ENCODE results near the gene PFDN1.

PFDN1 gene

GRCh38 chr5:140328036-140328764, 25.3 kb upstream of the PFDN1 start:
- DNase-seq (ENCODE audit: low read depth in 2 of 2), result no peak

- DNase-seq (ENCODE audit: low read depth in 2 of 2), result no peak
Measured at GRCh38 chr5:140327589-140327988, 24.7 kb upstream of the PFDN1 start.

GRCh38 chr5:140325486-140325885, 22.6 kb upstream of the PFDN1 start:
- DNase-seq (ENCODE audit: low read depth in 2 of 2), result no peak

GRCh38 chr5:140324617-140325241, 21.8 kb upstream of the PFDN1 start:
- no peak for DNase-seq (ENCODE audit: low read depth in 2 of 2)

DNA sequence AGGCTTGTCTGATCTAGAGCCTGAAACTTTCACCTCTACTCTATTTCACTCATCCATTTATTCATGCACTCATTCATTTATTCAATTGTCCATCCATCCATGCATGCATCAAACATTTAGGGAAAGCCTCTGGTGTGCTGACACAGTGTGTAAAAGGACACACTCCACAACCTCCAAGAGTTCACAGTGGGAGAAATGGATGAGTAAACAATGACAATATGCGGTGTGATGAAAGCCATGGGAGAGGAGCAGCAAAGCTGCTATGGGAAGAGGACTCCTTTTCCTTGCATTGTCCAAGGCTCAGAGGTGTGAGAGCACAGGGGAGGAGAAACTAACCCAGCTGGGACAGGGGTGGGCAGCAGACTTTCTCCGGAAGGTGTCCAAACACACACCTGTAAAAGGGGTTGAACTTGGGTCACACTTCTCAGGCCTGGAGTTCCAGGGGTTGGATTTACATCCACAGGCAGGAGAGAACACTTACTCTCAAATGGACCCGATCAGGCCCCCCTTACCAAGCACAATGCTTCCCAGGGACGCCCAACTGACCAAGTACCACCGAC, 21.2 kb upstream of the PFDN1 start:
- no peak for DNase-seq (ENCODE audit: low read depth in 2 of 2)

GRCh38 chr5:140322751-140323731, 20.1 kb upstream of the PFDN1 start:
- no peak for DNase-seq (ENCODE audit: low read depth in 2 of 2)

DNA sequence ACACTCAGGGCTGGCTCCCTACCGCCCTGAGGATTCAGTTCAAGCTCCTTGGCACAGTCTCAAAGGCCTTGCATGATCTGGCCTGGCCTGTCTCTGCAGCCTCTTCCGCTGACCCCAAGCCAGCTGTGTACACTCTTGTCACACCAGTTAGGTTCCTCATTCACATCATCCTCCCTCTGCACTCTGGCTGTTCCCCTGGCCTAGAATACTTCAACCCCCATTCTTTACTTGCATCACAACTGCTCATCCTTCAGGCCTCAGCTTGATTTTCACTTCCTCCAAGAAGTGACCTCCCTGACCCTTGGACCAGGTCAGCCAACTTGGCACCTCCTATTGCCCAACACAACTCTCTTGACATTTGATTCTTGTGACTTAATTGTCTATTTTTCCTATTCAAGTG, 18.9 kb upstream of the PFDN1 start:
- DNase-seq (ENCODE audit: low read depth in 2 of 2), result no peak

DNA sequence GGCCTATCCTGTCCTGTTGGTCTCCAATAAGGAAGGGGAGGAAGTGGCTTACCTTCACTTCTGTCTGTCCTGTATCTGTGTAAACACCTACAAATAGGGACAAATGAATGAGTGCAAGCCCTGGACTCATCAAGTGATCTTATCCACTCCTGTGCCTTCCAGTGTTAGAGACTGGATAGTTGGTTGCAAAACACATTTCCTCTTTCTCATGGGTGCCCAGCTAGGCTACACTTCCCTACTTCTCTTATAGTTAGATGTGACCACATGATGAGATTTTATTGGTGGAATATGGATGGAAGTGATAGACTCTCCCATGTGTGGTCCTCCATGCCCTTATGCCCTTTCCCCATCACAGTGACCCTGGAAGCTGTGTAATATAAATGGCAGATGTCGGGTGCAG, 16.9 kb upstream of the PFDN1 start:
- no peak for DNase-seq (ENCODE audit: low read depth in 2 of 2)

- DNase-seq (ENCODE audit: low read depth in 2 of 2), result no peak
Measured at GRCh38 chr5:140318792-140319191, 15.9 kb upstream of the PFDN1 start.

DNA sequence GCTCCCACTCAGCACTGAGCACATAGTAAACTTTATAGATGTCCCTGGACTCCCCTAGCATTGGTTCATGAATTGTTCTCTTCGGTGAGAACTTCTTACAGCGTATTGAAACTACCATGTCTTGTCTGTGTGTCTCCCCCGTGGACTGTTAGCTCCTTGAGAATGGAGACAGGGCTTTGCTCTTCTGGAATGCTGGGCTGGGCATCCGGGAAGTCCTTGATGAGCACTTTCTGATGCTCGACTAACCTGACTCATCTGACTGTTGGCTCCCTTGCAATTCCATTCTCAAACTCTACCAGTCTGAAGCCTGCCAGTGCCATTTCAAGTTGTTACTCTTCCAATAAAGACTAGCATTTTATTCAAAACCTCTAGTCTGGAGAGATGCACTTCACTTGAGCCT, 15.0 kb upstream of the PFDN1 start:
- no peak for DNase-seq (ENCODE audit: low read depth in 2 of 2)

GRCh38 chr5:140312791-140313189, 9.9 kb upstream of the PFDN1 start:
- no peak for DNase-seq (ENCODE audit: low read depth in 2 of 2)

DNA sequence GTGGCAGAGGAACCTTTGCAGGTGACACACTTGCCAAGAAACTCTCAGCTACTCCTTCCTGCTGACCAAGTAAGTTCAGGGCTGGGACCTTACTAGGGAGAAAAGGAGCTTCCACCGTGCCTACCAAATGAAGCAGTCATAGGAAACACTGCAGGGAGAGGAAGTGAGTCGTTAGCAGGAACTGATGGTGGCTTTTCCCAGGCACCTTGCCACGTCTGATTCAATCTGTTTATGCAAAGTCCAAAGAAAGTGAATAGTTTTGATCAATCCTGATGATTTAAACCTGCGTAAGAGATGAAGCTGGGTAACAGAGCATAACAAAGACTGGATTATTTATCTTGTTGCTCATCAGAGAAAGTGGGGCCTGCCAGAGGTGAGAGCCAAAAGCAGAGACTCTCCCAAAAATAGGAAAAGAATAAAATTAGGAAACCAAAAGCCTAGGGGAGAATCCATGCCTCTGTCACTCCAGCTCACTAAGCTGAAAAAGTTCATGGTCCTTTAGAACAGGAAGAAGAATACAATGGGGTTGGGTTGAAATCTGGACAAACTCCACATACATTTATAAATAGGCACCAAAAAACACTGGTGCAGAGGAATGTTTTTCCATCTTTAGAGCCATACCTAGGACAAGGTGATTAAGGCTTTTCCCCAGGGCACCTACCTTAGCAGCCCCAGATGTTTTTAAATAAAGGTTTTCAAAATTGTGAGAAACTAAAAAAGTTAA, 9.3 kb upstream of the PFDN1 start:
- DNase-seq (ENCODE audit: low read depth in 2 of 2), result no peak

DNA sequence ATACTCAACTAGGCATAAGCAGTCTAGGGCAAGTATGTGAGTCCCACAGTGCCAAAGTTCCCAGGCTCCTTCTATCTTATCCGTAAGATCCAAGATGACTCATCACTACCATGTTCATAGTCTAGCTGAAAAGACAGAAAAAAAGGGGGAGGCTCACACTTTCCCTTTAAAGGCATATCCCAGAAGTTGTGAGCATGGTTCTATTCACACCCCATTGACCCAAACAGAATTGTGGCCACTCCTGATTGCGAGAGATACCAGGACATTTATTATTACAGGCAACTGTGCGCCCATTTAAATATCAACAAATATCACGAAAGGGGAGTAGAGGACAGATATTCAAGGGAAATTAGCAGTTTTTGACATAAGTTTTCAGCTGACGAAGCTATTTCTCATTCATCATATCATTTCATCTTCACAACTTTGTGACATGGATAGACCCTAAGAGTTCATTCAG, 8.1 kb upstream of the PFDN1 start:
- no peak for DNase-seq (ENCODE audit: low read depth in 2 of 2)

DNA sequence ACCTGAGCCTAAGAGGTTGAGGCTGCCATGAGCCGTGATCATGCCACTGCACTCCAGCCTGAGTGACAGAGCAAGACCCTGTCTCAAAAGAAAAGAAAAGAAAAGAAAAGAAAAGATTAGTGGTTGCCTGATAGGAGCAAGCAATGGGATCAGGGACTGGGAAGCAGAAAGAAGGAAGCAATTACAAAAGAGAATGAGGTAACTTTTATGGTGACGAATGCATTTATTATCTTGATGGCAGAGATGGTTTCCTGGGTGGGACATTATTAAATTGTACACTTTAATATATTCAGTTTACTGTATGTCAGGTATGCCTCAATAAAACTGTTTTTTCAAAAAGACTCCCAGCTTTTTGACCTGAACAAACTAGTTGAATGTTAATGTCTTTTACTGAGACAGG, 7.5 kb upstream of the PFDN1 start:
- no peak for DNase-seq (ENCODE audit: low read depth in 2 of 2)

- no peak for DNase-seq (ENCODE audit: low read depth in 2 of 2)
Measured at GRCh38 chr5:140309706-140310249, 6.9 kb upstream of the PFDN1 start.

GRCh38 chr5:140305471-140305870, 2.6 kb upstream of the PFDN1 start:
- DNase-seq (ENCODE audit: low read depth in 2 of 2), result no peak

DNA sequence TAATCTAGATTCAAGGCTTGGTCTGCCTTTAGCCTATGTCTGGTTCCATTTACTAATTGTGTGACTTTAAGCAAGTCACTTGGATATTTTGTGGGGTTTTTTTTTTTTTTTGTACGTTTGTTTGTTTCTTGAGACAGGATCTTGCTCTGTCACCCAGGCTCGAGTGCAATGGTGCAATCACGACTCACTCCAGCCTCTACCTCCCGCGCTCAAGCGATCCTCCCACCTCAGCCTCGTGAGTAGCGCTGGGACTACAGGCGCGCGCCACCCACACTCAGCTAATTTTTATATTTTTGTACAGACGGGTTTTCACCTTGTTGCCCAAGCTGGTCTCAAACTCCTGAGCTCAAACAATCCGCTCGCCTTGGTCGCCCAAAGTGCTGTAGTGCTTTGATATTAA, 1.1 kb upstream of the PFDN1 start:
- DNase-seq (ENCODE audit: low read depth in 2 of 2), result no peak

GRCh38 chr5:140301136-140301535, 1.8 kb downstream of the PFDN1 start:
- no peak for DNase-seq (ENCODE audit: low read depth in 2 of 2)

DNA sequence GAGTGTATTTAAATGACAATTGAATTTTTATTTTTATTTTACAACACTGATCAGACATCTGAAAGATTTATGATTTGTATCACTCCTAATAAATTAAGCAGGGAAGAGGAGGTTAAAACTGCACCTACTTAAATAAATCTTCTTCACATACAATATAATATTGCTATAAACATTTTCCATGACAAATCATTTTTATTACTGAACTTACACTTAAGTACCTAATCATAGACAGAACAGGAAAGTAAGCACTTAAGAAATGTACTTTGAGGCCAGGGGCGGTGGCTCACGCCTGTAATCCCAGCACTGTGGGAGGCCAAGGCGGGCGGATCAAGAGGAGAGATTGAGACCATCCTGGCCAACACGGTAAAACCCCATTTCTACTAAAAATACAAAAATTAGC, 3.8 kb downstream of the PFDN1 start:
- DNase-seq (ENCODE audit: low read depth in 2 of 2), result no peak

GRCh38 chr5:140298183-140298601, 4.7 kb downstream of the PFDN1 start:
- no peak for DNase-seq (ENCODE audit: low read depth in 2 of 2)

GRCh38 chr5:140297283-140297682, 5.6 kb downstream of the PFDN1 start:
- DNase-seq (ENCODE audit: low read depth in 2 of 2), result no peak
